CD14-positive monocyte (primary cell): ENCODE data around the gene SPR. TPM values are rescaled to one million over a fixed set of nuclear protein-coding genes. Genes with fewer than 3 reads are reported as not detected.
A peak's percentile ranks its signal among the peaks of the same experiment; 100 is the strongest.

Experiments
- DNase-seq, 3 donors: peaks; one replicate each; pipeline ENCODE4 v3.0.0-alpha.2; 2011 to 2022
- H2AFZ ChIP-seq: 2 replicates; pipeline ENCODE4 v1.6.0; 2012; ENCODE audit warnings: mild to moderate bottlenecking, low read depth, low read length, inconsistent platforms; ENCODE audit not compliant: insufficient read depth, poor library complexity, severe bottlenecking
- H3K27ac ChIP-seq, 2 donors: 1 replicate in 1 of 2; 2 replicates in 1 of 2; pipeline ENCODE4 v1.5.1; 2012 to 2013; ENCODE audit warnings: low read length in 2 of 2, control low read depth in 1 of 2, inconsistent platforms in 1 of 2, low read depth in 1 of 2, mild to moderate bottlenecking in 1 of 2
- H3K27me3 ChIP-seq, 2 donors: one replicate each; pipeline versions ENCODE4 v1.6.0 to v1.6.1; 2011 to 2013; ENCODE audit warnings: low read length in 2 of 2; ENCODE audit not compliant: control insufficient read depth in 2 of 2, insufficient read depth in 2 of 2
- H3K36me3 ChIP-seq, 2 donors: replicated peaks in 1 of 2; 1 replicate in 1 of 2; 2 replicates in 1 of 2; pipeline versions ENCODE4 v1.5.1 to v1.6.1; 2012 to 2013; ENCODE audit warnings: low read length in 2 of 2, control low read depth in 1 of 2, inconsistent platforms in 1 of 2, mild to moderate bottlenecking in 1 of 2; ENCODE audit not compliant: insufficient read depth in 2 of 2, control insufficient read depth in 1 of 2
- H3K4me1 ChIP-seq, 2 donors: 1 replicate in 1 of 2; 2 replicates in 1 of 2; pipeline versions ENCODE4 v1.5.1 to v1.6.1; 2012 to 2013; ENCODE audit warnings: low read length in 2 of 2, control low read depth in 1 of 2, inconsistent platforms in 1 of 2, mild to moderate bottlenecking in 1 of 2, moderate library complexity in 1 of 2; ENCODE audit not compliant: insufficient read depth in 2 of 2, control insufficient read depth in 1 of 2
- H3K4me2 ChIP-seq: replicated peaks from 2 replicates; pipeline ENCODE3; 2012; ENCODE audit warnings: low read length, moderate library complexity, mild to moderate bottlenecking; ENCODE audit not compliant: poor library complexity, severe bottlenecking; ENCODE audit errors: extremely low read depth
- H3K4me3 ChIP-seq, 3 experiments: fragments of 200-600 bp in 1 of 3; sonication (generic) in 1 of 3; replicated peaks in 1 of 3; 1 replicate in 2 of 3; 2 replicates in 1 of 3; pipeline ENCODE4 v1.5.1; 2011 to 2013; ENCODE audit warnings: low read length in 3 of 3, mild to moderate bottlenecking in 3 of 3, control low read depth in 2 of 3, low read depth in 2 of 3, inconsistent platforms in 1 of 3, moderate library complexity in 1 of 3
- H3K79me2 ChIP-seq: 2 replicates; pipeline ENCODE4 v1.6.0; 2012; ENCODE audit warnings: mild to moderate bottlenecking, control low read depth, inconsistent platforms, low read length, moderate library complexity; ENCODE audit not compliant: insufficient read depth
- H3K9ac ChIP-seq: 2 replicates; pipeline ENCODE4 v1.6.0; 2017; ENCODE audit warnings: low read length, mild to moderate bottlenecking; ENCODE audit not compliant: insufficient read depth, poor library complexity, severe bottlenecking
- H3K9me3 ChIP-seq, 2 donors: replicated peaks in 1 of 2; 1 replicate in 1 of 2; 2 replicates in 1 of 2; pipeline versions ENCODE4 v1.5.1 to v1.6.1; 2012 to 2013; ENCODE audit warnings: low read length in 2 of 2, control low read depth in 1 of 2; ENCODE audit not compliant: control insufficient read depth in 1 of 2, insufficient read depth in 1 of 2
- H4K20me1 ChIP-seq: 2 replicates; pipeline ENCODE4 v1.6.0; 2012; ENCODE audit warnings: mild to moderate bottlenecking, low read length, control low read depth, moderate library complexity; ENCODE audit not compliant: insufficient read depth
- H3K27ac Mint-ChIP-seq, 7 donors: one replicate each; pipeline ENCODE4 v1.8.0; 2020; ENCODE audit warnings: mild to moderate bottlenecking in 7 of 7, mixed read lengths in 7 of 7, moderate library complexity in 6 of 7, inconsistent platforms in 2 of 7
- H3K27me3 Mint-ChIP-seq, 3 donors: one replicate each; pipeline ENCODE4 v1.8.0; 2021 to 2022; ENCODE audit warnings: low read depth in 3 of 3, mild to moderate bottlenecking in 3 of 3, mixed read lengths in 3 of 3, moderate library complexity in 3 of 3, inconsistent platforms in 1 of 3
- H3K36me3 Mint-ChIP-seq, 2 donors: one replicate each; pipeline ENCODE4 v1.8.0; 2020; ENCODE audit warnings: mixed read lengths in 2 of 2, inconsistent platforms in 1 of 2, mild to moderate bottlenecking in 1 of 2
- H3K4me1 Mint-ChIP-seq: one replicate; pipeline ENCODE4 v1.8.0; 2020; ENCODE audit warnings: mild to moderate bottlenecking, mixed read lengths
- H3K4me3 Mint-ChIP-seq, 2 donors: one replicate each; pipeline ENCODE4 v1.8.0; 2020; ENCODE audit warnings: mild to moderate bottlenecking in 2 of 2, mixed read lengths in 2 of 2, moderate library complexity in 1 of 2
- H3K9me3 Mint-ChIP-seq, 7 donors: one replicate each; pipeline ENCODE4 v1.8.0; 2020 to 2022; ENCODE audit warnings: mixed read lengths in 7 of 7, mild to moderate bottlenecking in 6 of 7, moderate library complexity in 6 of 7, inconsistent platforms in 2 of 7
- WGBS: methylation state at CpG from one replicate; pipeline ENCODE4 v1.1.5; 2013; ENCODE audit warnings: missing lambda C conversion rate; ENCODE audit not compliant: insufficient coverage; 5-methylcytosine and 5-hydroxymethylcytosine counted together
- intact Hi-C, 2 donors: fragments of 100-400 bp; cut with micrococcal nuclease; formaldehyde crosslinking; loops; one replicate each; pipeline versions ENCODE4 v1.15.0 to v1.15.1; 2023
- polyA plus RNA-seq, 3 donors: library from polyadenylated mRNA; depleted of rRNA in 1 of 3; unstranded in 2 of 3; stranded (reverse) in 1 of 3; fragments of 300-500 nt in 2 of 3; fragments of >200 nt in 1 of 3; fragmentation: Illumina TruSeq in 2 of 3; gene quantifications; 1 replicate in 2 of 3; 2 replicates in 1 of 3; pipeline ENCODE4 v1.2.3, GENCODE V29; 2012 to 2021
- TF ChIP-seq, protein P1 (sequence below): fragments of 200-600 bp; IDR thresholded peaks from one replicate; pipeline ENCODE4 v1.8.0; 2022; ENCODE audit warnings: antibody characterized with exemption, mild to moderate bottlenecking

SPR gene
- polyA plus RNA-seq, 3 donors, result 2.9 to 12.5 (median 7.6) TPM

- Histone ChIP-seq H3K79me2 (no peaks in the 10 kb centered on the region), H3K4me3 (peak overlapping the region in 1 of 3 experiments; percentile 42), H4K20me1 (no peaks in the 10 kb centered on the region), H2AFZ (peak overlapping the region; percentile 41), H3K4me2 (peak overlapping the region; percentile 65), H3K27me3 (peaks cover 83 to 93% of the 10 kb centered on the region in 2 donors), H3K36me3 (no peaks in the 10 kb centered on the region), H3K4me1 (peaks cover 26 to 42% of the 10 kb centered on the region in 2 donors), H3K9ac (no peak overlapping the region), H3K27ac (no peak overlapping the region), H3K9me3 (peaks cover 6 to 50% of the 10 kb centered on the region in 2 donors)
- no peak overlapping the region for H3K27ac Mint-ChIP-seq
- peaks cover 86 to 94% (median 87%) of the 10 kb centered on the region in 3 donors for H3K27me3 Mint-ChIP-seq
- WGBS, result under 1% methylated on average over 84 of the region's 86 CpGs
- DNase-seq, result peak; percentile 19 to 39 (median 23)
- H3K4me3 Mint-ChIP-seq, result peak overlapping the region; percentile 61 to 82
- TF ChIP-seq, protein P1, sequence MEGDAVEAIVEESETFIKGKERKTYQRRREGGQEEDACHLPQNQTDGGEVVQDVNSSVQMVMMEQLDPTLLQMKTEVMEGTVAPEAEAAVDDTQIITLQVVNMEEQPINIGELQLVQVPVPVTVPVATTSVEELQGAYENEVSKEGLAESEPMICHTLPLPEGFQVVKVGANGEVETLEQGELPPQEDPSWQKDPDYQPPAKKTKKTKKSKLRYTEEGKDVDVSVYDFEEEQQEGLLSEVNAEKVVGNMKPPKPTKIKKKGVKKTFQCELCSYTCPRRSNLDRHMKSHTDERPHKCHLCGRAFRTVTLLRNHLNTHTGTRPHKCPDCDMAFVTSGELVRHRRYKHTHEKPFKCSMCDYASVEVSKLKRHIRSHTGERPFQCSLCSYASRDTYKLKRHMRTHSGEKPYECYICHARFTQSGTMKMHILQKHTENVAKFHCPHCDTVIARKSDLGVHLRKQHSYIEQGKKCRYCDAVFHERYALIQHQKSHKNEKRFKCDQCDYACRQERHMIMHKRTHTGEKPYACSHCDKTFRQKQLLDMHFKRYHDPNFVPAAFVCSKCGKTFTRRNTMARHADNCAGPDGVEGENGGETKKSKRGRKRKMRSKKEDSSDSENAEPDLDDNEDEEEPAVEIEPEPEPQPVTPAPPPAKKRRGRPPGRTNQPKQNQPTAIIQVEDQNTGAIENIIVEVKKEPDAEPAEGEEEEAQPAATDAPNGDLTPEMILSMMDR, result no peak
- H3K36me3 Mint-ChIP-seq, result peaks cover 3% of the 10 kb centered on the region in 2 donors
- peaks cover 22% of the 10 kb centered on the region for H3K4me1 Mint-ChIP-seq
- H3K9me3 Mint-ChIP-seq, result peaks cover 0 to 39% (median 14%) of the 10 kb centered on the region in 7 donors
- intact Hi-C loops, result no loop called here
Measured at GRCh38 chr2:72915907-72916742, 28.9 kb downstream of the SPR start.

DNA sequence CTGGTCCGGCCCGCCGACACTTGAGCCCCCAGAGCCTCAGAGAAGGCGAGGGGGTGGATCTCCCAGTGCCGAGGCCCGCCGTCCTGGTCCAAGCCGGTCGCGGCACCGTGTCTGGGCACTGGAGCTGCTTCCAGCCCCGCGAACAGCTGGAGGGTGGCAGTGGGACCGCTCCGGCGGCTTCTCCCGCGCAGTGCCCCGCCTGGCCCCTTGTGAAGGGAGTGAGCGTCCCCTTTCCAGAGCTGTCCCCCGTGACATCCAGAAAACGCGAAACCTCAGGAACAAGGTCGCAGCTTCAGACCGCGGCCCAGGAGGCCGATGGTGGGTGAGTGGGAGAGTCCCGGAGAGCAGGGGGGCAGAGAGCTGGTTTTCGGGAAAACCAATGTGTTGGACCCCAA is 29.5 kb downstream of the SPR start:
- Mint-ChIP-seq H3K4me1 (peaks cover 22% of the 10 kb centered on the region), H3K27ac (no peak overlapping the region), H3K9me3 (peaks cover 0 to 39% (median 14%) of the 10 kb centered on the region in 7 donors), H3K4me3 (peak overlapping the region; percentile 64 to 82), H3K36me3 (peaks cover 3% of the 10 kb centered on the region in 2 donors), H3K27me3 (peaks cover 86 to 94% (median 87%) of the 10 kb centered on the region in 3 donors)
- Histone ChIP-seq H3K4me1 (peaks cover 26 to 42% of the 10 kb centered on the region in 2 donors), H3K36me3 (no peaks in the 10 kb centered on the region), H3K79me2 (no peaks in the 10 kb centered on the region), H3K27ac (no peak overlapping the region), H2AFZ (no peak overlapping the region), H3K9ac (no peak overlapping the region), H4K20me1 (no peaks in the 10 kb centered on the region), H3K9me3 (peaks cover 6 to 55% of the 10 kb centered on the region in 2 donors), H3K4me2 (peak overlapping the region; percentile 65), H3K4me3 (peak overlapping the region in 1 of 3 experiments; percentile 42), H3K27me3 (peaks cover 83 to 93% of the 10 kb centered on the region in 2 donors)
- DNase-seq, result no peak
- TF ChIP-seq, protein P1, result no peak
- whole genome bisulfite sequencing, result 2% methylated on average over 26 of the region's 29 CpGs
- intact Hi-C loops, result no loop called here
